WTC11 (cell line): ENCODE measurements around the gene TELO2. TPM values are rescaled to one million over a fixed set of nuclear protein-coding genes. Genes with fewer than 3 reads are reported as not detected.

Experiments used
- ATAC-seq: fragments of 200-7000 bp; cut with Tn5 transposase; 2 replicates; pipeline ENCODE4 v1.10.0; 2021; ENCODE audit warnings: mild to moderate bottlenecking, moderate library complexity
- CTCF ChIA-PET: fragments of 300-600 bp; sonication (Branson Sonifier 250); formaldehyde crosslinking; loops from one replicate; lab custom pipeline; 2021; ENCODE audit warnings: antibody characterized with exemption; lab: Charles Lee
- POLR2A ChIA-PET: fragments of 350-600 bp; sonication (Branson Sonifier 250); formaldehyde crosslinking; loops from one replicate; lab custom pipeline; 2021; ENCODE audit warnings: antibody characterized with exemption; lab: Charles Lee
- DNase-seq: peaks from one replicate; pipeline ENCODE4 v3.0.0; 2021; ENCODE audit warnings: low spot score
- H3K27ac Mint-ChIP-seq: 2 replicates; pipeline ENCODE4 v1.8.0; 2021; ENCODE audit warnings: mixed read lengths
- H3K27me3 Mint-ChIP-seq: 2 replicates; pipeline ENCODE4 v1.8.0; 2021; ENCODE audit warnings: low read depth, mild to moderate bottlenecking, moderate library complexity, mixed read lengths
- H3K36me3 Mint-ChIP-seq: 2 replicates; pipeline ENCODE4 v1.8.0; 2021; ENCODE audit warnings: mixed read lengths
- H3K4me1 Mint-ChIP-seq: 2 replicates; pipeline ENCODE4 v1.8.0; 2022; ENCODE audit warnings: mixed read lengths
- H3K4me3 Mint-ChIP-seq: 2 replicates; pipeline ENCODE4 v1.8.0; 2021; ENCODE audit warnings: mild to moderate bottlenecking, moderate library complexity, mixed read lengths
- H3K9me3 Mint-ChIP-seq: 2 replicates; pipeline ENCODE4 v1.8.0; 2021; ENCODE audit warnings: mixed read lengths
- CBFB ChIP-seq: sonication (generic); formaldehyde crosslinking; IDR thresholded peaks from 2 replicates; pipeline ENCODE4 v1.8.1; 2022; ENCODE audit warnings: mild to moderate bottlenecking, low read depth, missing genetic modification reagents
- CREB1 ChIP-seq: sonication (generic); formaldehyde crosslinking; IDR thresholded peaks from 2 replicates; pipeline ENCODE4 v1.8.0; 2023; ENCODE audit warnings: mild to moderate bottlenecking, missing genetic modification reagents
- ELF4 ChIP-seq: sonication (generic); formaldehyde crosslinking; IDR thresholded peaks from 2 replicates; pipeline ENCODE4 v1.8.1; 2022; ENCODE audit warnings: low read depth, mild to moderate bottlenecking, moderate library complexity, missing genetic modification reagents
- HMGXB4 ChIP-seq: sonication (generic); formaldehyde crosslinking; IDR thresholded peaks from 2 replicates; pipeline ENCODE4 v1.8.1; 2023; ENCODE audit warnings: mild to moderate bottlenecking, moderate library complexity, missing genetic modification reagents
- IRF1 ChIP-seq: sonication (generic); formaldehyde crosslinking; IDR thresholded peaks from 2 replicates; pipeline ENCODE4 v1.8.0; 2023; ENCODE audit warnings: missing genetic modification reagents
- ZNF281 ChIP-seq: sonication (generic); formaldehyde crosslinking; IDR thresholded peaks from 2 replicates; pipeline ENCODE4 v1.8.0; 2023; ENCODE audit warnings: mild to moderate bottlenecking, missing genetic modification reagents
- ZNF317 ChIP-seq: sonication (generic); formaldehyde crosslinking; IDR thresholded peaks from 2 replicates; pipeline ENCODE4 v1.8.1; 2023; ENCODE audit warnings: low read depth, mild to moderate bottlenecking, moderate library complexity, missing genetic modification reagents, borderline replicate concordance
- ZNF423 ChIP-seq: fragments of 250-450 bp; sonication (Bioruptor Pico); IDR thresholded peaks from 2 replicates; pipeline ENCODE4 v2.1.2; 2022; ENCODE audit warnings: mild to moderate bottlenecking, moderate library complexity
- ZNF512 ChIP-seq: sonication (generic); formaldehyde crosslinking; IDR thresholded peaks from 2 replicates; pipeline ENCODE4 v1.8.1; 2022; ENCODE audit warnings: missing genetic modification reagents, borderline replicate concordance
- ZNF671 ChIP-seq: fragments of 250-450 bp; sonication (Bioruptor Pico); IDR thresholded peaks from 2 replicates; pipeline ENCODE4 v1.8.0; 2021; ENCODE audit warnings: mild to moderate bottlenecking
- ZSCAN18 ChIP-seq: fragments of 250-450 bp; sonication (Bioruptor Pico); IDR thresholded peaks from 2 replicates; pipeline ENCODE4 v2.1.2; 2022; ENCODE audit warnings: mild to moderate bottlenecking, moderate library complexity
- total RNA-seq: library from RNA; stranded (reverse); gene quantifications from 3 replicates; pipeline ENCODE4 v1.2.3, GENCODE V29; 2021
- TF ChIP-seq, protein P1 (sequence below): sonication (generic); formaldehyde crosslinking; IDR thresholded peaks from 2 replicates; pipeline ENCODE4 v1.8.0; 2022; ENCODE audit warnings: missing genetic modification reagents
- TF ChIP-seq, protein P2 (sequence below): sonication (generic); formaldehyde crosslinking; IDR thresholded peaks from 2 replicates; pipeline ENCODE4 v1.8.1; 2022; ENCODE audit warnings: low read depth, missing genetic modification reagents, borderline replicate concordance

TELO2 gene
- total RNA-seq, 1 experiment from 2014 or later, result 86.7 TPM

- H3K27me3 Mint-ChIP-seq, result no peaks in the 10 kb centered on the region
- no peak overlapping the region for H3K27ac Mint-ChIP-seq
- ATAC-seq, result no peak
- peaks cover 3% of the 10 kb centered on the region for H3K9me3 Mint-ChIP-seq
- no peaks in the 10 kb centered on the region for H3K4me1 Mint-ChIP-seq
- no peak for DNase-seq
- TF ChIP-seq ZNF671 (no peak), ZNF317 (CRISPR knock-in tag) (no peak), ZNF512 (CRISPR knock-in tag) (no peak), CREB1 (CRISPR knock-in tag) (no peak), CBFB (no peak), ELF4 (CRISPR knock-in tag) (no peak)
- TF ChIP-seq, protein P1, sequence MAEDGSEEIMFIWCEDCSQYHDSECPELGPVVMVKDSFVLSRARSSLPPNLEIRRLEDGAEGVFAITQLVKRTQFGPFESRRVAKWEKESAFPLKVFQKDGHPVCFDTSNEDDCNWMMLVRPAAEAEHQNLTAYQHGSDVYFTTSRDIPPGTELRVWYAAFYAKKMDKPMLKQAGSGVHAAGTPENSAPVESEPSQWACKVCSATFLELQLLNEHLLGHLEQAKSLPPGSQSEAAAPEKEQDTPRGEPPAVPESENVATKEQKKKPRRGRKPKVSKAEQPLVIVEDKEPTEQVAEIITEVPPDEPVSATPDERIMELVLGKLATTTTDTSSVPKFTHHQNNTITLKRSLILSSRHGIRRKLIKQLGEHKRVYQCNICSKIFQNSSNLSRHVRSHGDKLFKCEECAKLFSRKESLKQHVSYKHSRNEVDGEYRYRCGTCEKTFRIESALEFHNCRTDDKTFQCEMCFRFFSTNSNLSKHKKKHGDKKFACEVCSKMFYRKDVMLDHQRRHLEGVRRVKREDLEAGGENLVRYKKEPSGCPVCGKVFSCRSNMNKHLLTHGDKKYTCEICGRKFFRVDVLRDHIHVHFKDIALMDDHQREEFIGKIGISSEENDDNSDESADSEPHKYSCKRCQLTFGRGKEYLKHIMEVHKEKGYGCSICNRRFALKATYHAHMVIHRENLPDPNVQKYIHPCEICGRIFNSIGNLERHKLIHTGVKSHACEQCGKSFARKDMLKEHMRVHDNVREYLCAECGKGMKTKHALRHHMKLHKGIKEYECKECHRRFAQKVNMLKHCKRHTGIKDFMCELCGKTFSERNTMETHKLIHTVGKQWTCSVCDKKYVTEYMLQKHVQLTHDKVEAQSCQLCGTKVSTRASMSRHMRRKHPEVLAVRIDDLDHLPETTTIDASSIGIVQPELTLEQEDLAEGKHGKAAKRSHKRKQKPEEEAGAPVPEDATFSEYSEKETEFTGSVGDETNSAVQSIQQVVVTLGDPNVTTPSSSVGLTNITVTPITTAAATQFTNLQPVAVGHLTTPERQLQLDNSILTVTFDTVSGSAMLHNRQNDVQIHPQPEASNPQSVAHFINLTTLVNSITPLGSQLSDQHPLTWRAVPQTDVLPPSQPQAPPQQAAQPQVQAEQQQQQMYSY (CRISPR knock-in tag), result 0 out of 2 replicates have a peak, but pooled peaks have one; percentile 25
- ChIA-PET POLR2A (no interaction called here), CTCF (no interaction called here)
- no peak overlapping the region for H3K4me3 Mint-ChIP-seq
- H3K36me3 Mint-ChIP-seq, result peaks cover 16% of the 10 kb centered on the region
These were observed 16.4 kb downstream of the TELO2 start for GRCh38 chr16:1509307-1510221.

- DNase-seq (no peak), ATAC-seq (no peak)
- Mint-ChIP-seq H3K4me3 (no peak overlapping the region), H3K36me3 (peaks cover 19% of the 10 kb centered on the region), H3K4me1 (no peaks in the 10 kb centered on the region), H3K9me3 (peaks cover 9% of the 10 kb centered on the region), H3K27me3 (no peaks in the 10 kb centered on the region; the same call in 1 of the 2 replicates), H3K27ac (no peak overlapping the region)
- ChIA-PET POLR2A (no interaction called here), CTCF (interaction anchor here (0.8 to 2.1 kb wide), 5 partner anchors 16 to 178 kb away, joined by 3 to 6 read pairs (median 4); partner anchors contain the start of gene CCDC154)
- TF ChIP-seq, protein P1 (CRISPR knock-in tag), result no peak
- TF ChIP-seq, protein P2, sequence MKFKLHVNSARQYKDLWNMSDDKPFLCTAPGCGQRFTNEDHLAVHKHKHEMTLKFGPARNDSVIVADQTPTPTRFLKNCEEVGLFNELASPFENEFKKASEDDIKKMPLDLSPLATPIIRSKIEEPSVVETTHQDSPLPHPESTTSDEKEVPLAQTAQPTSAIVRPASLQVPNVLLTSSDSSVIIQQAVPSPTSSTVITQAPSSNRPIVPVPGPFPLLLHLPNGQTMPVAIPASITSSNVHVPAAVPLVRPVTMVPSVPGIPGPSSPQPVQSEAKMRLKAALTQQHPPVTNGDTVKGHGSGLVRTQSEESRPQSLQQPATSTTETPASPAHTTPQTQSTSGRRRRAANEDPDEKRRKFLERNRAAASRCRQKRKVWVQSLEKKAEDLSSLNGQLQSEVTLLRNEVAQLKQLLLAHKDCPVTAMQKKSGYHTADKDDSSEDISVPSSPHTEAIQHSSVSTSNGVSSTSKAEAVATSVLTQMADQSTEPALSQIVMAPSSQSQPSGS (CRISPR knock-in tag), result no peak
- TF ChIP-seq ZSCAN18 (CRISPR knock-in tag) (no peak), IRF1 (no peak), HMGXB4 (no peak), ZNF671 (no peak), ZNF281 (no peak), ZNF423 (CRISPR knock-in tag) (no peak)
These were observed 17.1 kb downstream of the TELO2 start for GRCh38 chr16:1510272-1510671.
